Osteoblast (primary cell): ENCODE results near the gene GAR1. TPM values are rescaled to one million over a fixed set of nuclear protein-coding genes. Genes with fewer than 3 reads are reported as not detected.

Experiments used
- DNase-seq: peaks from one replicate; pipeline ENCODE4 v3.0.0; 2011; ENCODE audit warnings: low spot score, mixed read lengths; ENCODE audit not compliant: insufficient read length; ENCODE audit errors: missing footprints
- H2AFZ ChIP-seq: 2 replicates; pipeline ENCODE4 v1.6.0; 2011; ENCODE audit warnings: mild to moderate bottlenecking, low read length
- H3K27ac ChIP-seq: 2 replicates; pipeline ENCODE4 v1.5.1; 2011; ENCODE audit warnings: mild to moderate bottlenecking, low read depth, low read length, moderate library complexity
- H3K27me3 ChIP-seq: 2 replicates; pipeline ENCODE4 v1.6.0; 2012; ENCODE audit warnings: mild to moderate bottlenecking, control low read depth, inconsistent platforms, low read length, moderate library complexity; ENCODE audit not compliant: insufficient read depth
- H3K36me3 ChIP-seq: 2 replicates; pipeline ENCODE4 v1.5.1; 2011; ENCODE audit warnings: mild to moderate bottlenecking, low read length, control low read depth, moderate library complexity; ENCODE audit not compliant: insufficient read depth
- H3K4me1 ChIP-seq: 2 replicates; pipeline ENCODE4 v1.5.1; 2011; ENCODE audit warnings: mild to moderate bottlenecking, low read length, control low read depth, moderate library complexity; ENCODE audit not compliant: insufficient read depth
- H3K4me2 ChIP-seq: 2 replicates; pipeline ENCODE4 v1.6.0; 2011; ENCODE audit warnings: mild to moderate bottlenecking, low read length; ENCODE audit not compliant: insufficient read depth
- H3K4me3 ChIP-seq: fragments of 200-600 bp; sonication (generic); 3 replicates; pipeline ENCODE4 v1.5.1; 2012; ENCODE audit warnings: mild to moderate bottlenecking, low read length, inconsistent platforms; ENCODE audit not compliant: insufficient read depth
- H3K79me2 ChIP-seq: 2 replicates; pipeline ENCODE4 v1.6.0; 2012; ENCODE audit warnings: mild to moderate bottlenecking, low read length, control low read depth, inconsistent platforms; ENCODE audit not compliant: insufficient read depth
- H3K9me3 ChIP-seq: 2 replicates; pipeline ENCODE4 v1.5.1; 2011; ENCODE audit warnings: low read depth, low read length, control low read depth
- H4K20me1 ChIP-seq: 2 replicates; pipeline ENCODE4 v1.6.0; 2012; ENCODE audit warnings: mild to moderate bottlenecking, low read length, control low read depth; ENCODE audit not compliant: insufficient read depth
- CTCF ChIP-seq: IDR thresholded peaks from 2 replicates; pipeline ENCODE4 v1.5.1; 2011; ENCODE audit warnings: mild to moderate bottlenecking, low read depth, low read length, moderate library complexity; ENCODE audit errors: extremely low read depth
- total RNA-seq: library from RNA; depleted of rRNA; stranded (reverse); fragments of >200 nt; gene quantifications from 2 replicates; pipeline ENCODE4 v1.2.3, GENCODE V29; 2012

GAR1 gene
- total RNA-seq, 1 donor, result 2.9 TPM

GRCh38 chr4:109821185-109821584 is 5.6 kb downstream of the GAR1 start:
- peaks cover 46% of the 10 kb centered on the region for H3K79me2 ChIP-seq

GRCh38 chr4:109826719-109827118 is 11.2 kb downstream of the GAR1 start:
- no peaks in the 10 kb centered on the region for H4K20me1 ChIP-seq
- H3K4me3 ChIP-seq, result no peak overlapping the region
- peak; percentile 60 for TF ChIP-seq CTCF
- H2AFZ ChIP-seq, result no peak overlapping the region
- no peaks in the 10 kb centered on the region for H3K79me2 ChIP-seq
- DNase-seq, result no peak
- no peaks in the 10 kb centered on the region for H3K4me1 ChIP-seq
- no peak overlapping the region for H3K4me2 ChIP-seq
- H3K9me3 ChIP-seq, result no peaks in the 10 kb centered on the region
- H3K27ac ChIP-seq, result no peak overlapping the region
- H3K27me3 ChIP-seq, result no peaks in the 10 kb centered on the region
- H3K36me3 ChIP-seq, result peaks cover 25% of the 10 kb centered on the region

More at GRCh38 chr4:109821185-109821584, 5.6 kb downstream of the GAR1 start:
- H2AFZ ChIP-seq, result no peak overlapping the region
- peaks cover 10% of the 10 kb centered on the region for H3K4me1 ChIP-seq
- no peak overlapping the region for H3K4me3 ChIP-seq
- H3K4me2 ChIP-seq, result no peak overlapping the region
- no peaks in the 10 kb centered on the region for H3K9me3 ChIP-seq
- DNase-seq, result no peak
- peaks cover 3% of the 10 kb centered on the region for H4K20me1 ChIP-seq
- TF ChIP-seq CTCF, result no peak
- H3K36me3 ChIP-seq, result peaks cover 48% of the 10 kb centered on the region
- no peak overlapping the region for H3K27ac ChIP-seq
- no peaks in the 10 kb centered on the region for H3K27me3 ChIP-seq

DNA sequence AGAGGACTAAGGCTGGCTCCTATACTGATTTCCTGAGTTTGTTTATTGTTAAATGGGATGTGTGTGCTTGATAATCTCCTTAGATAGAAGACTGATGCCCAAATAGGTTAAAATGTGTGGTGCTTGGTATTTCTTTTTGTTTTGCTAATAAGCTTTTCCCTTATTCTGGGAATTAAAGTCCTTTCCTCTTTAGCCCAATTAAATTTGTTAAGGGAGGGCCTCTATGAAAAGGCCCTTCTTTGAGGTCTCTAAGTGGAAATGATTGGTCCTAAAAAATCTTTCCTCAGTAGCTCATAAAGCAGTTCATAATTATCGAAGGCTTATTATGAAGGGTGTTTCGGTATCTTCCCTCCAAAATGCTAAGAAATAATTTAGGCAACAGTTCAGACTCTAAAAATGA is 12.1 kb downstream of the GAR1 start, which contains the start of gene RRH:
TSS of gene RRH (plus strand) at position 301 of the 400 bp plus-strand sequence. CDS start at position 357, 56 bp downstream.
- no peak for TF ChIP-seq CTCF
- H3K4me3 ChIP-seq, result no peak within 1 kb of the TSS
- H3K4me2 ChIP-seq, result no peak within 1 kb of the TSS
- H3K27me3 ChIP-seq, result no peaks in the 10 kb centered on the region
- no peaks in the 10 kb centered on the region for H3K4me1 ChIP-seq
- DNase-seq, result no peak
- peaks cover 19% of the 10 kb centered on the region for H3K36me3 ChIP-seq
- H4K20me1 ChIP-seq, result no peaks in the 10 kb centered on the region
- H3K27ac ChIP-seq, result no peak within 1 kb of the TSS
- no peak within 1 kb of the TSS for H2AFZ ChIP-seq
- no peaks in the 10 kb centered on the region for H3K9me3 ChIP-seq
- no peaks in the 10 kb centered on the region for H3K79me2 ChIP-seq

DNA sequence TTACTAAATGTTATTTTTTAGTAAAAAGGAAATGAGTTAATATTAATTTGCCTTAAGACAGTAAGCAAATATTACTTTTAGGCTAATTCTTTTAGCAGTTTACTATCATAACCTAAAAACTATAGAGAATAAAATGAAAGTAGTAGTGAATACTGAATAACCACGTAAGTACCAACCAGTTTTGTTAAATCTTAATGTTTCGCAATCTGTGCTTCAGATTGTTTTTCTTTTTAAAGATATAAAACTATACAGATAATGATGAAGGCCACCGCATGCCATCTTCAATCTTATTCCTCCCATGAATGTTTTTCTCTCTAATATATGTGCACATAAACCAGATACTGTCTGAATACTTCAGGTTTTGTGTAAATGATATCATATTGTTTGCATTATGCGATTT is 18.2 kb downstream of the GAR1 start:
- no peaks in the 10 kb centered on the region for H3K9me3 ChIP-seq
- DNase-seq, result no peak
- H3K27ac ChIP-seq, result no peak overlapping the region
- no peak overlapping the region for H3K4me2 ChIP-seq
- no peaks in the 10 kb centered on the region for H3K79me2 ChIP-seq
- H2AFZ ChIP-seq, result no peak overlapping the region
- no peaks in the 10 kb centered on the region for H3K4me1 ChIP-seq
- H3K36me3 ChIP-seq, result no peaks in the 10 kb centered on the region
- TF ChIP-seq CTCF, result no peak
- no peak overlapping the region for H3K4me3 ChIP-seq
- H4K20me1 ChIP-seq, result no peaks in the 10 kb centered on the region
- no peaks in the 10 kb centered on the region for H3K27me3 ChIP-seq
